ENCODE measurements around the gene OR4D1. TPM values are rescaled to one million over a fixed set of nuclear protein-coding genes. Genes with fewer than 3 reads are reported as not detected.

Gene OR4D1
- total and polyA plus RNA-seq, 9 of the 15 experiments (the other 6 are each of a cell fraction or from before 2014, with no cell fraction given) = not detected

GRCh38 chr17:58195518-58196123, 47.4 kb downstream of the OR4D1 start:
- no peak overlapping the region for H3K4me3 ChIP-seq
- in situ Hi-C loops (cut with MboI) = no loop called here
- TF ChIP-seq CCNT2 (IDR thresholded peaks at IDR 0.05; ENCODE audit: borderline replicate concordance, extremely low read depth, insufficient read length, low read depth, low read length) (no peak), C11orf30 (IDR thresholded peaks at IDR 0.05; ENCODE audit: low read depth) (no peak), MAX (CRISPR knock-in tag; IDR thresholded peaks at IDR 0.05) (peak; percentile 32; the same call in 1 of the 2 replicates), REST (IDR thresholded peaks at IDR 0.05; ENCODE audit: borderline replicate concordance) (no peak), REST (CRISPR knock-in tag; IDR thresholded peaks at IDR 0.05; ENCODE audit: low read depth) (no peak), SREBF1 (IDR thresholded peaks at IDR 0.05; ENCODE audit: borderline replicate concordance, low read depth, low read length) (no peak), RFX7 (CRISPR knock-in tag; IDR thresholded peaks at IDR 0.05) (no peak), ZNF175 (CRISPR knock-in tag; IDR thresholded peaks at IDR 0.05; ENCODE audit: low read depth) (no peak), PHB2 (IDR thresholded peaks at IDR 0.05; ENCODE audit: low read depth) (no peak), ZBTB1 (CRISPR knock-in tag; IDR thresholded peaks at IDR 0.05; ENCODE audit: borderline replicate concordance, low read depth) (no peak), ELF1 (tag; IDR thresholded peaks at IDR 0.05) (no peak), ZNF384 (IDR thresholded peaks at IDR 0.05; ENCODE audit: low read depth, low read length) (no peak), TCF15 (CRISPR knock-in tag; IDR thresholded peaks at IDR 0.05) (no peak)

More at GRCh38 chr17:58195518-58196123, 47.4 kb downstream of the OR4D1 start:
- H4K20me1 ChIP-seq (replicated peaks; ENCODE audit: control insufficient read depth, insufficient read depth, low read length) = no peaks in the 10 kb centered on the region; the same call in 1 of the 2 replicates
- peaks cover 0 to 24% of the 10 kb centered on the region in 2 experiments; a peak in 2 of 5 replicates for H3K27me3 ChIP-seq (ENCODE audit: control insufficient read depth in 2 of 2, insufficient read depth in 2 of 2, low read length in 2 of 2)
- 48% methylated on average over 5 of the region's 5 CpGs for WGBS (ENCODE audit: insufficient coverage, low coverage, missing lambda C conversion rate)
- no peaks in the 10 kb centered on the region for H3K79me2 ChIP-seq (ENCODE audit: control insufficient read depth, insufficient read depth, low read length)
- no peaks in the 10 kb centered on the region for H3K9me3 ChIP-seq (replicated peaks; ENCODE audit: control insufficient read depth, insufficient read depth, low read depth, low read length)
- no peak overlapping the region for H2AFZ ChIP-seq (ENCODE audit: low read depth, low read length)
- no peaks in the 10 kb centered on the region for H3K9me1 ChIP-seq (ENCODE audit: control insufficient read depth, insufficient read depth, low read length)
- no peaks in the 10 kb centered on the region for H3K36me3 ChIP-seq (ENCODE audit: control insufficient read depth, insufficient read depth, low read length)
- FAIRE-seq = peak; percentile 55
- ChIA-PET POLR2A (no interaction called here), CTCF (ENCODE audit: low intra/inter-chr PET ratio) (no interaction called here)
- no TSS peak for BruUV-seq (replicated peaks)
- intact Hi-C loops (cut with micrococcal nuclease) = no loop called here
- H3K4me1 ChIP-seq (replicated peaks in 1 of 2; ENCODE audit: control insufficient read depth in 2 of 2, insufficient read depth in 2 of 2, low read length in 2 of 2) = peaks cover 18 to 37% of the 10 kb centered on the region in 2 experiments
- no peak overlapping the region for H3K4me2 ChIP-seq (ENCODE audit: insufficient read depth, low read length)
- no peak overlapping the region; a peak in 1 of 4 replicates for H3K9ac ChIP-seq (ENCODE audit: insufficient read depth in 1 of 2, low read depth in 2 of 2, low read length in 2 of 2)
- H3K27ac ChIP-seq (ENCODE audit: extremely low read depth, low read depth, low read length) = no peak overlapping the region; the same call in 2 of the 3 replicates
- ATAC-seq = 0 out of 3 replicates have a peak, but pooled peaks have one; percentile 11
- DNase-seq (ENCODE audit: extremely low read depth in 1 of 4, low spot score in 3 of 4) = no peak
